ENCODE measurements around the gene PPP2R2D.

PPP2R2D gene

DNA sequence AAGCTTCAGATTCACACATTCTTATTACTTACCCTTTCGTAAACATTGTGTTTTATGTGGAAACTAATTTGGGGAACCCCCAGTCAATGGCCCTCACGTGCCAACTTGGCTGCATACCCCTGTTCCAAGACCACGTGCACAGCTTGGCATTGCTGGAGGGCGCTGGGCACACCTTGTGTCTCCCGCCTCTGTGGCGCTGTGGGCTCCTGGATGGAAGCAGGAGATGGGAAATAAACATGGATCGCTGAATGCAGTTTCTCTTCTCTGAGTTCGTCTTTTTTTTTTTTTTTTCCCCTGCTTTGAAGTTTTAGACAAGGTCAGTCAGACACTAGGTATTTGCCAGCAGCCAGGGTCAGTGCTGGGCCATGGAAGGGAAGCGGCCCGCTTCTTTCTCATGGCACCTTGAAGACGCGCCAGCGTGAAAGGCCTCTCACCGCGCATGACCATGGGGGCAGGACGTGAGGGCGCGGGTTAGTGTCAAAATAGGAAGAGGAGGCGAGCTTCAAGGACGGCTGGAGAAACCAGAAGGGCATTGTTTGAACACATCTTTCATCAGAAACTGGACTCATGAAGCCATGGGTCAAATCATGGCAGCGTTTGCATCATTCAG is 53.7 kb downstream of the PPP2R2D start:
- DNase-seq: no peak

DNA sequence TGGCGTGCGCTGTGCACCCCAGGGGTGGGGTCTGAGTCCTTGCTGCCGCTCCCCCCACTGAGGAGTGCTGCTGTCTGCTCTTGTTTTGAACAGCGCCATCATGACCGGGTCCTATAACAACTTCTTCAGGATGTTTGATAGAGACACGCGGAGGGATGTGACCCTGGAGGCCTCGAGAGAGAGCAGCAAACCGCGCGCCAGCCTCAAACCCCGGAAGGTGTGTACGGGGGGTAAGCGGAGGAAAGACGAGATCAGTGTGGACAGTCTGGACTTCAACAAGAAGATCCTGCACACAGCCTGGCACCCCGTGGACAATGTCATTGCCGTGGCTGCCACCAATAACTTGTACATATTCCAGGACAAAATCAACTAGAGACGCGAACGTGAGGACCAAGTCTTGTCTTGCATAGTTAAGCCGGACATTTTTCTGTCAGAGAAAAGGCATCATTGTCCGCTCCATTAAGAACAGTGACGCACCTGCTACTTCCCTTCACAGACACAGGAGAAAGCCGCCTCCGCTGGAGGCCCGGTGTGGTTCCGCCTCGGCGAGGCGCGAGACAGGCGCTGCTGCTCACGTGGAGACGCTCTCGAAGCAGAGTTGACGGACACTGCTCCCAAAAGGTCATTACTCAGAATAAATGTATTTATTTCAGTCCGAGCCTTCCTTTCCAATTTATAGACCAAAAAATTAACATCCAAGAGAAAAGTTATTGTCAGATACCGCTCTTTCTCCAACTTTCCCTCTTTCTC is 55.0 kb downstream of the PPP2R2D start:
- DNase-seq: no peak

DNA sequence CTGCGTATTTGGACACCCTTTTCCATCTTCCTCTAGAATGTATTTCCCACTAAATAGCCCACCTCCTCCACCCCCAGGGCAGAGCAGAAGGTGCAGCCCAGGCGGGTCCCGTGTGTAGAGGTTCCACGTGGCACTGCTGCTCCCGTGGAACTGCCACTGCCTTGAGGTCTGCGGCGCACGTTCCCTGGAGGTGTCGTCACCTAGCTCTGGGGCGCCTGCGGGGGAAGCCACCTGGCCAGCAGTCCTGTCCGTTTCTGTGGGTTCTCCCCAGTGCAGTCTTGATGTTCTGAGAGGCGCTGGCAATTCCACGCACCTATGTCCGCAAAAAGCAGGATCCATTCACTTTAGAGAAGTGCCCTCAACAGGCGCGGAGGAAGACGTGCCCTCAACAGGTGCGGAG is 59.0 kb downstream of the PPP2R2D start:
- no peak for DNase-seq

DNA sequence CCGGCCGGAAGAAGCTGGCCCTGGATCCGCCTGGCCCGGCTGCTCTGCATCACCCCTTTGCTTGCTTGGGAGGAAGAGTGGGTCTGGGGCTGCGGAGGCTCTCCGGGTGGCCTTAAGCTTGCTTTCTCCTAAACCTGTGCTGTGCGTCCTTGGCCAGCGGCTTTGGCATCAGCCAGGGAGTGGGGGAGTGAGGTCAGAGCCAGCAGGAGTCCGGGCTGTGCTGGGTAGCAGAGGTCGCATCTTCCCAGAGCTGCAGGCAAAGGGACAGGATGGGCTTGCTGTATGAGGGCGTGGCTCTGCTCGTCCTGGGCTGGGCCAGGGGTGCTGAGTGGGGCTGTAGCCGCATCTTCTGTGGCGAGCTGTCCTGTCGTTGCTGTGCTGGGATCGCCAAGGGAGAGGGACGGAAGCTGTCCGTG is 59.8 kb downstream of the PPP2R2D start:
- DNase-seq: no peak

DNA sequence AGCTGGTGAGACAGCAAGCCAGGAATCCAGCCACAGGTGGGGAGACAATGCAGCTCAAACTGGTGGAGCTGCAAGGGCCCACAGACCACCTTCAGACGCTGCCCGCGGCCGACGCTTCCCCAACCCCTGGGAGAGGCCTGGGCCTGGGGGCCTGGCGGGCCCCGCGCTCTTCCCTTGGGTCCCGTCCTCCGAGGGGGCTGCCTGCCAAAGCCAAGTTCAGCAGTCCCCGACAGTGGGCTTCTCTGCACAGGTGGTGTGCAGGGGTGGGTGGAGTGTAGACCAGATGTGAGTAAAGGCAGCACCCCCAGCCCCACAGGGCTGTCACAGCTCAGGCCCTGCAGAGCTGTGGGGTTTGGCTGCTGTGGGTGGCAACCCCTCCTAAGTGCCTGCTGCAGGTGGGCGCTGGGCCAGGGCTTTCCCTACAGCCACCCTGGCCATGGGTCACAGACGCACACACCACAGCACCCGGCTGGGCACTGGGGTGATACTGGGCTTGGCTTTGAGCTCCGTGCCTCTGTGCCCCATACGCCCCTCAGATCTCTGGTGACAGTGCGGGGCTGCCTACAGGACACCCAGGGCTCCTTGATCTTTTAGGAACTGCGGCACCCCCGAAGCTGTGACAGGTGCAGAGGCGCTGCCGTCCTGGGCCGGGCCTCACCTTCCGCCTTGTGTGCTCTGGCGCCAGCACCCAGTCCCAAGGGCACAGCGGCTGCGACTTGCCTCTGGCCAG is 60.4 kb downstream of the PPP2R2D start:
- no peak for DNase-seq

DNA sequence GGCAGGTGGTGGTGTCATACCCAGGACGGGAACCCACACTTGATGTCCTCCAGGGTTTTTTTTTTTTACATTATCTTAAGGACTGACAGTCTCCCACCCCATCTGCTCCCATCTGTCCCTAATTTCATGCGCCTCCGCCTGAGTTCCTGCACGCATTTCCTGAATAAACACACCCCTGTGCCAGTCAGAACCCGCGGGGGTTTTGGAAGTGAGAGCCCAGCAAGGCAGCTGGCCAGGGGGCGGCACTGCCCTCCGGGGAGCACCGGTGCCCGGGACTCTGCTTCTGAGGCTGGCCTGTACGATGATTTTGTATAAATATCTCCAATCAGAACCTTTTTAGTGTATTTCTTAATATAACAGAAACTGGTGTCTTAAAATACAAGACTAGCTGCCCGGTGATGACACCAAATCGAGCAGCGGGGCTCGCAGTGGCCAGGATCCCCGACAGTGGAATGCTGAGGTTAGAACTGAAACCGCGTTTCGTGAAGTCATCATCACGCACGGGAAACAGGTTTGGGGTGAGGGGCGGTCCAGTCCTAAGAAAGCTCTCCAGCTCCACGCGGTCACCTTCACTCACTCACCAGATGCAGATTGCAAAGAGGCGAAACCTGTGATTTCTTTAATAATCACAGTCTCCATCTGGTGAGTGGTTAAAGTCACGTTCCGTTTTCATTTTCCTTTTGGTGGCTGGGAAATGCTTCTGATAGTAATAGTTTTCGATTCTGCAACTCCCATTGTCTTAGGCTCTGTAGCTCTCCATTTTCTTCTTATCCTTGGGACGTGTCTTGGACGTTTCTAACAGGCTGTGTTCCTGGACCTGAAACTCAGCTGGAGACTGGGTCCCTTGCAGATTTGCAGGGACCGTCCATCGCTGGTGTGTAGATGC is 61.2 kb downstream of the PPP2R2D start:
- DNase-seq: no peak

DNA sequence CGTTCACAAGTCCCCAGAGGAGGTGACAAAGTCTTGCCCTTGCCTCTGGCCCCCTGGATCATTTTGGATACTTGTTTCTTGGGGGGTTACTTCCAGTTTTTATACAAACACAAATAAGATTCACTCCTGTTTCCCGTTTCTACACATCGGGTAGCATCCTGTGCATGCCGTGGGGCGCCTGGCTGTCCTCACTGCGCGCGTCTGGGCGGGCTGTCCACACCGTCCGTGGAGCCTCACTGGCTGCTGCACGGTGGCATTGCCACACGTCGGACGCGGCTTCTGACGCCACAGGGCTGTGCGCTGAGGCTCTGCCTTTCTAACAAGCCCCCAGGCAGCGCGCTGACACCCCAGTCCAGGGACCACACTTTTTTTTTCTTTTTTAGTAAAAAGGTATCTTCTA is 62.5 kb downstream of the PPP2R2D start:
- DNase-seq: no peak

DNA sequence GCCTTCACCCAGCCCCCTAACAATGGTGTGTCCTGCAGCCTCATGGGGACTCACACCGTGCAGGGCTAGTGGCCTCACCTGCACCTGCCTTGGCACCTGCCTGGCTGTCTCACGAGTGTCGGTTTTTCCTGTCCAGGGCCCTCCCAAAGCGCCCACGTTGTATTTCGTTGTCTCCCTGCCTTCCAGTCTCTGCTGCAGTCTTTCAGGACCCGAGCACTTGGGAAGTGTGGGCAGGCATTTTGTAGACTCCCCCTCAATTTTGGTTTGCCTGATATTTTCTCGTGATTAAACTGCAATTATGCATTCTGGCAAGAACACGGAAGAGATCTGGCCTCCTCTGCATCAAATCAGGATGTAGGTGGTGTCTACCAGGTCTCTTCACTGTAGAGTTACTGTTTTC is 63.0 kb downstream of the PPP2R2D start:
- DNase-seq: no peak

DNA sequence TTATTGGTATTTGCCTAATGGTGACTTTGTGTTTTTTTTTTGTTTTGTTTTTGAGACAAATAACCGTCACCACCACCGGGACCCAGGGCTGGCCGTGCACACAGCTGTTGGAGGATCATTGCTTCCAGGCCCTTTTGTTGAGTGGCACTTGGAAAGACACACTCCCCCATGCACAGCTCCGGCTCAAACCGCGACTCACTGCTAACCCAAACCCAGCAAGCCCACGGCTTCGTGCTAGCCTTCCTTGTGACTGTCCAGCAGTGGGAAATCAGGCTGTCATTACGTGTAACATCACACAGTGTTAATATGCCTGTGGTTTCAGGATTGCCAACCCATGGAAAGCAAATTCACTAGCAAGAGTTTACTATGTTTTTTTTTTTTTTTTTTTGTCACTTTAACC is 63.5 kb downstream of the PPP2R2D start:
- DNase-seq: no peak

DNA sequence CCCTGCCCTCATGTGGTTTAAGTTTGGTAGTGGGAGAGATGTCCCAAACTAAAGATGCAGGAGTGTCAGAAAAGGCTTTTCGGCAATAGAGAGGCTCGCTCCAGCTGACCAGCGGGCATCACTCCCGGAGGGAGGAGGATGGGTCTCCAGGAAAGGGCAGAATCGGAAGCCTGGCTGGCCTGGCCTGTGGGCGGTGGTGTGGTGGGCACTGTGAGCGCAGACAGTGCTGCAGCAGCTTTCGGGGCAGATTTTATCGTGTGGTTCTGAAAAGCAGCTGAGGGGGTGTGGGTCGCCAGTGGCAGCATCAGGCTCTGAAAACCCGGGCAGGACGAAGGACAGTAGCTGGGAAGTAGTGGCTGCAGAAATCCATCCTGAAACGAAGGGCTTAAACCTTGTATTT is 68.1 kb downstream of the PPP2R2D start:
- DNase-seq: no peak

DNA sequence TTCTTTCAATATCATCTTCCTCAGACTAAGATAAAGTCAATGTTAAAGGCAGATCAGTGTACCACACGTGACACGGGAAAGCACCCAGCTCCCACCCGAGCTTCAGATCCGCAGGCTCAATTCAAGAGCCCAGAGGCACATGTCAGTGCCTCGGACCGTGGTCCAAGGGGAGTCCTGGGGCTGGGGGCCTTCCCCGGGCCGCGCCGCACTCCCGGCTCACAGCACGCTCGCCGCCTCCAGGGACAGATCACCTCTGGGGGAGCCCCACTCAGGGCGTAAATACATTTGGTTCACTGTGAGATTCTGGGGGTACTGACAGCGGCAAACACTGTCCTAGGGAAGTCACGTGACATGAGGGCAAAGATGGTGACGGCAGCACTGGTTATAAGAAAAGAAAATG is 70.1 kb downstream of the PPP2R2D start:
- no peak for DNase-seq

DNA sequence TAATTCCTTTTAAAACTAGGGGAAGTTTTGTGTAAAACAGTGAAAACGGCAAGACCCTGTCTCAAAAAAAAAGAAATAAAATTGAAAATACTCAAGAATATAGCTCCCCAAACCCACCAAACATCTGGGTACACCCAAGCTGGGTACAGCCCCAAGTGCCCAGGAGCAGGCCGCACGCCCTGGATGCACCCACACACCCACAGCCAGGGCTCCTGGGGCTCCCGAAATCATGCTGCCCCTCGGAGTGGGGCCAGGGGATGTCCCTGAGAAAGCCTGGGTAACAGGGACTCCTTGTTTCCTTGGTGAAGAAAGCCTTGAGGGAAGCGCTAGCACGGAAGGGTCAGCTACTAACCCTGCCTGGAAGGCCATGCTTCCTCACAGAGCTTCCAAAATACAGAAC is 70.8 kb downstream of the PPP2R2D start:
- DNase-seq: no peak

DNA sequence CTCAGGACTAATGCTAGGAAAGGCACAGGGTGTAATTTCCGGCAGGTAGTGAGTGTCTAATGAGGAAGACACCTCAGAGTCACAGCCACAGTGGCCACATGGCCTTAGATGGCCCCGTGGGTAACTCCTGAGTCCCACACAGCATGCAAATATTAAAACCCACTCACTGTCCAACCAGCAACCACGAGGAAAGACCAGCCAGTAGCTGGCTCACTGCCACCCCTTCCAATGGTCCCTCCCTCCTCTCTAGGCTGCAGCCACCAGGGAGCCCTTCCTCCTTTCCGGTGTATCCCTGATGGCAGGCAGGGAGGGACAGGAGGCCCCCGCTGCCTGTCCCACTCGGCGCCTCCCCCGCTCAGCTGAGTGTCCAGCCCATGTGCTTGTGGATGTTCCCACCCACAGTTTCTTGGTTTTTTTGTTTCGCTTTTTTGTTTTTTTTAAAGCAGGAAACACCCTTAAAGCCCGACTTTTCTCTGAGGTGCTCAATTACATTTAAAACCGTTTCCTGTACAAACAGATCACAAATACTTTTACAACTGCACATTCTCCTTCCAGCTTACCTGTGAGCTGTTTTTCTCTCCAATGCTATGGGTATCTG is 71.8 kb downstream of the PPP2R2D start:
- no peak for DNase-seq

DNA sequence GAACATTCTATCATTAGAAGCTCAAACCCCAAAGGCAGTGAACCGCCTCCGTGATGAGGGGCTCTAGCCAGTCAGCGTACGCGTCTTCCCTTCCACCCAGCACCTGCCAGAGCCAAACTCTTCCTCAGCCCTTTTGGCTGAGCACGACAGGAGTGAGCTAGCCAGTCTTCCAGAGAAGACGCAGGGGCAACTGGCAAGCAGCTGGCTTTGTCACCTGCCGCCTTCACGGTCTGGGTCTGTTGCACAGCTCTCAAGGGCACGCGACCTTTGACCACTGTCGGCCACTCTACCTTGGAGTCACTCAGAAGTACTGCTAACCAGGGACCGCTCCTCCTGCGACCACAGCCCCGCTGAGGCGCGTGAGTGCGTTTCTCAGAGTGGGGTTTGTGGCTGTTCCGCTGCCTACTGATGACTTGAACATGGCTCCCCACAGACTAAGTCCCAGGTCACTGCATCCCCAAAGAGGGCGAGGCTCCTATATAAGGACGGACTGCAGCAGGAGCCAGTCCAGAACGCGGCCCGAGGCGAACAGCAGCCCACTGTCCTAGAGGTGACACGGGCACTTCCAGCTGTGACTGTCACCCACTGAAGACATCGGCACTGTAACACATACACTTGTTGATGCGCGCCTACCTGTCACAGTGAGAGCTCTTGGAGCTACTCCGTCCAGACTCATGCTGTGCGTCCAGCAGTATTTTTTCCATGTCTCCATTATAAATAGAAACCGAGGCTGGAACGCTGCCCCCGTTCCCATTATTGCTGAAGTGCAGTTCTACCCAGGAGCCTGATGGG is 72.5 kb downstream of the PPP2R2D start:
- DNase-seq: no peak

DNA sequence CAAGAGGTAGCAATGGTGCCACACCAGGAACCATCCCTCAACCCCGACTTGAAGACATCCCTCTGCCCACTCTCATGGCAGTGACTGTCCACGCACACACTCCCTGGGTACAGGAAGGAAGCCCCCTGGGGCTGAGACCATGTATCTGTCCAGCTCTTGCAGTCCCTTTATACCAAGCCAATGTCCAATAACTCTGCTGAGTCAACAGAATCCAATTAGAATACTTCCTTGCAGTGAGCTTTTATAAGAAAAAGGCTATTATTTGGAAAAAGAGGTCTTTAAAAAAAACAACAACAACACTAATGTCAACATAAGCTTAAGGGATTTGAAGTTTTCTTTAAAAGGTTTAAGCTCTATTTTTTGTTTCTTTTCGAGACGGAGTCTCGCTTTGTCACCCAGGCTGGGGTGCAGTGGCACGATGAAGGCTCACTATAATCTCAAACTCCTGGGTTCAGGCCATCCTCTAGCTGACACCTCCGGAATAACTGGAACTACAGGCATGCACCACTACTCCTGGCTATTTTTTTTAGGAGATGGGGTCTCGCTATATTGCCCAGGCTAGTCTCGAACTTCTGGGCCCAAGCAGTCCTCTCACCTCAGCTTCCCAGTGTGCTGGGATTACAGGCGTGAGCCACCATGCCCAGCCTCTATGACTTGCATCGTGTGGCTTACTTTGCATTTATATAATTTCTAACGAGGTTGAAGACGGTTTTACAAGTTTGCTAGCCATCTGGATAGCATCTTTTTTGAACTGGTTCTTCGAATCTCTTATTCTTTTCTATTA is 73.4 kb downstream of the PPP2R2D start:
- DNase-seq: no peak

DNA sequence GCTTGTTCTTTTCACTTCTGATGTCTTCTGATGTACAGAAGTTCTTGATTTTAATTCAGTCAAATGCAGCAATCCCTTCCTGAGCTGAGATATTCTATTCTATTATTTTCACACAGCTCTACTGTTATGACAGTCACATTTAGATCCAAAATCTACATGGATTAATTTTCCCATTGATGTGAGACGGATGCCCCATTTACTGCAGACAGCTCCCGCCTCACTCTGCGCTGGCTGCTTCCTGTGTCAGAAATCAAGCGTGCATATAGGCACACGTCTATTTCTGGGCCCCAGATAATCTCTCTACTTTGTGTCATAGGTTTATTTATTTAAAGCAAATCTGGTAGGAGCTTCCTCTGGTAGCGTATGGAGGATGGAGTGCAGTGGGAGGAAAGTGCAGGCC is 74.2 kb downstream of the PPP2R2D start:
- DNase-seq: no peak

DNA sequence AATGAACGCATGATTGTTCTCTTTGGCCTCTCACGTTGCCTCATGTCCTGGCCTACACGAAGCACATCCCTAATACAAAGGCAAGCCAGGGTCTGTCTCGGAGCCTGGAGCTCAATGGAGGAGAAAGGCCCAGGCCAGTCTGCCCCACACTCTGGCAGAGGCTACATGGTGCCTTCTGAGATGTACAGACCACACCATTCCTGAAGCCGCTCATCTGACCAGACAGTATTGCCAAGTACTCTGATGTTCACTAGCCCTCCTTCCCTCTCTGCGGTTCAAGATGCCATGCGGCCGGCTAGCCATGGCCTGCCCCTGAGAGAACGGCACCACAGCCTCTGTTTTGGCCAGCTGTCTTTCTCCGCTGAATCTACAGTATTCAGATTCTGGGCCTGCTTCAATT is 75.0 kb downstream of the PPP2R2D start:
- no peak for DNase-seq

DNA sequence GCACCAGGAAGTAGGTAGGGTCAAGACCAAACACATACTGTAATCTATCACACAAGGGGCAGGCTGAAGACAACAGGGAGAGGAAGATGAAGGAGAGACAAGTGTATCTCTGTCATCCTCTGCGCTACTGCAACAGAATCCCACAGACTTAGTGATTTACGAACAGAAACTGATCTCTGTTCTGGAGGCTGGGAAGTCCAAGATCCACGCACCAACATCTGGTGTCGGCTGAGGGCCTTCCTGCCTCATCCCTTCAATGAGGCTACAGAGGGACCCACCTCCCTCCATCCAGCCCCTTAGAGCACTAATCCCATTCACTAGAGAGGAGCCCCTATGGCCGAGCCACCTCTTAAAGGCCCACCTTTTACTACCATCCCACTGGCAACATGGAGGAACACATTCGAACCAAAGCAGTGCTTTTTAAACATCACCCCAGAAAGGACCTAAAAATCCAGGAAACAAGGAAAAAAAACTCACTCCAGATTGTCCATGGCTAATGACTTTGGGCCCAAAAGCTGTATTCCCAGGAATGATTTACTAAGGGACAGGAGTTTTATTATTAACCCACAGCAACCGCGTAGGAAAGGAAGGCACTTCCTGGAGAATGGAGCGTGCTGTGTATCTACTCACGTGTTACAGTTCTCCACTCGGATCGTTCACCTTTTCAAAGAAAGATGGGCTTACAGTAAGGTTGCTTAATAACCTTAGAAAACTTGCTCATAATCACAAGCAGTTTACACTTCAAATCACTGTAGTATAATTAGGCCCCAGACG is 76.7 kb downstream of the PPP2R2D start:
- no peak for DNase-seq

DNA sequence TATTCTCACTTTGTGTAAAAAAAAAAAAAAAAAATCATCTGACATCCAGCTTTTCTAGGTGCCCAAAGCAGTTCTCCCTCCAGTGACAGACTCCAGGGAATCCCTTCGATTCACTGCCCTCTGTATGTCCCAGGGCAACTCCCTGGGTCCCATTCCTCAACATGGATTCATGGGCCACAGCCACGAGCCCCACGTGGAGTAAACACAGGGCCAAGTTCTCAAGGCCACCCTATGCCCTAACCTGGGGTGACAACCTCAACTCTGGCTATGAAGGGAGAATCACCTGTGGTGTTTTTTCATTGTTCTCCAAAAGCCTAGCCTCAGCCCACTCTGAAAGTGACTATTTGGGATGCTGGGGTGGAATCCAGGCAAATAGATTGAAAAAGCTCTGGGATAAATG is 77.6 kb downstream of the PPP2R2D start:
- DNase-seq: no peak

DNA sequence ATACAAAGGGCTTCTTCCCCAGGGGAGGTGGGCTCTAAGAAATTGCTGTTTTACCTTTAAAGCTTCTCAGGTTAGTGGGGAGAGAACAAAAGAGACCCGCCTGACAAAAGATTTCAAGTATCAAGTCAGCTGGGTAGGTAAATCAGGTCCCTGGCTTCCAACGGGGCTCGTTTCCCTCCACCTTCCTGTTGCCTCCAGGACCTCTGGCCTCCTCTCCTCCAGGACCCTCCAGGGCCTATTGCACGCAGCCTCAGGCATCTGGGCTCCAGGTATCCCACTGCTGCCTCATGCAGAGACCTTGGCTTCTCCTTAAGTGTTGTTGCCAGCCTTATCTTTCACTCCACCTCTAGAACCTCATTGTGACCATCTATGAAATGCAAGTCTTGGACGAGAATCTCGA is 78.0 kb downstream of the PPP2R2D start:
- DNase-seq: no peak
